Measurements from ENCODE around the gene ZNF821. TPM values are rescaled to one million over a fixed set of nuclear protein-coding genes. Genes with fewer than 3 reads are reported as not detected.

The ZNF821 gene
- total and polyA plus RNA-seq, 2 of the 8 experiments (the other 6 are each of a cell fraction or from before 2014, with no cell fraction given) = 9.5 to 14.1 TPM

DNA sequence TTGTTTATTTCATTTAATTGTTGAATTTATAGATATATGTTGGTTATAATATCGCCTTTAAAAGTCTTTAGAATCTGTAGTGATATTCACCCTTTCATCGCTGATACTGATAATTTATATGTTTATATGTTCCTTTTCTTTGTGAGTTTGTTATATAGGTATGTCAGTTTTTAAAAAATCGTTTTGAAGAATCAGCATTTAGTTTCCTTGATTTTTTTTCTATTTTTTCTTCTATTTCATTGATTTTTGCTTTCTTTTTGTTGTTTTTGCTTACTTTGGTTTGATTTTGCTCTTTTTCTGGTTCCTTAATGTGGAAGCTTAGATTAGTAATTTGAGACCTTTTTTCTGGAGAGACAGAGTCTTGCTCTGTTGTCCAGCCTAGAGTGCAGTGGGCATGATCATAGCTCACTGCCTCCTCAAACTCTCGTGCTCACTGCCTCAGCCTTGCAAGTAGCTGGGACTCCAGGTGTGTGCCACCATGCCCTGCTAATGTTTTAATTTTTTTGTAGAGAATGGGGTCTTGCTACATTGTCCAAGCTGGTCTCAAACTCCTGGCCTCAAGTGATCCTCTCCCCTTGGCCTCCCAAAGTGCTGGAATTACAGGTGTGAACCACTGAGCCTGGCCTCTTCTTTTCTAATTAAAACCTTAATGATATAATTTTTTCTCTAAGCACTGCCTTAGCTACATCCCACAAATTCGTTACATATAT is 18.8 kb upstream of the ZNF821 start:
- ChIA-PET CTCF (ENCODE audit: partially characterized antibody) (interaction anchor here (0.7 to 1.4 kb wide), 7 partner anchors 9 to 33 kb away, joined by 3 to 7 read pairs (median 3); partner anchors contain the start of gene ZNF821), POLR2A (ENCODE audit: partially characterized antibody) (interaction anchor here (0.9 to 2.7 kb wide), 7 partner anchors 8 to 96 kb away, joined by 3 to 11 read pairs (median 4); partner anchors contain the start of genes IST1 and ZNF821)
- DNase-seq (ENCODE audit: low read depth in 1 of 2, low spot score in 2 of 2) = no peak

More for the DNA sequence above, 18.8 kb upstream of the ZNF821 start:
- Histone ChIP-seq H3K4me2 (ENCODE audit: insufficient read depth in 1 of 2, low read depth in 2 of 2, low read length in 2 of 2) (no peak overlapping the region), H3K14ac (ENCODE audit: insufficient read length) (no peak overlapping the region), H2BK5ac (ENCODE audit: low read depth, low read length) (no peak overlapping the region), H2BK20ac (ENCODE audit: low read length) (no peak overlapping the region), H3K9me3 (ENCODE audit: insufficient read depth in 2 of 2, low read depth in 1 of 2, low read length in 1 of 2) (no peaks in the 10 kb centered on the region), H4K5ac (ENCODE audit: insufficient read length, low read depth, low read length) (no peak overlapping the region), H4K91ac (replicated peaks; ENCODE audit: insufficient read length, low read length) (no peak overlapping the region), H2AK5ac (ENCODE audit: low read depth, low read length) (no peak overlapping the region), H3K36me3 (ENCODE audit: control insufficient read depth in 2 of 4, insufficient read depth in 4 of 4, low read length in 3 of 4) (peaks cover 0 to 3% (median 0%) of the 10 kb centered on the region in 4 experiments; a peak in 2 of 8 replicates), H3K27ac (ENCODE audit: low read depth, low read length) (no peak overlapping the region), H3K27me3 (replicated peaks in 1 of 4; ENCODE audit: control insufficient read depth in 3 of 4, extremely low read depth in 1 of 4, insufficient read depth in 3 of 4, low read length in 3 of 4) (no peaks in the 10 kb centered on the region), H2BK12ac (ENCODE audit: low read depth, low read length) (no peak overlapping the region), H3K4ac (replicated peaks; ENCODE audit: insufficient read length, low read depth, low read length) (no peak overlapping the region), H2BK15ac (ENCODE audit: low read length) (no peak overlapping the region), H3K23ac (ENCODE audit: insufficient read length) (no peak overlapping the region), H3K56ac (replicated peaks; ENCODE audit: insufficient read length, low read depth, low read length) (no peak overlapping the region), H3K4me1 (replicated peaks in 1 of 4; ENCODE audit: control insufficient read depth in 3 of 4, insufficient read depth in 4 of 4, low read length in 3 of 4) (no peaks in the 10 kb centered on the region; a peak in 1 of 7 replicates), H4K8ac (ENCODE audit: extremely low read depth, insufficient read depth, low read length) (no peak overlapping the region), H3K9ac (replicated peaks in 1 of 4; ENCODE audit: extremely low read depth in 1 of 4, low read depth in 3 of 4, low read length in 3 of 4) (no peak overlapping the region), H3K4me3 (ENCODE audit: extremely low read depth in 1 of 4, insufficient read depth in 2 of 4, low read depth in 3 of 4, low read length in 4 of 4) (no peak overlapping the region), H3K79me1 (ENCODE audit: low read depth, low read length) (no peaks in the 10 kb centered on the region), H2AFZ (ENCODE audit: low read length) (no peak overlapping the region), H3K23me2 (ENCODE audit: low read depth, low read length) (no peaks in the 10 kb centered on the region), H2BK120ac (replicated peaks; ENCODE audit: low read depth, low read length) (no peak overlapping the region), H4K20me1 (replicated peaks in 1 of 2; ENCODE audit: control insufficient read depth in 1 of 2, insufficient read depth in 2 of 2, low read length in 2 of 2) (peaks cover 28 to 34% of the 10 kb centered on the region in 2 experiments), H3K79me2 (ENCODE audit: control insufficient read depth in 1 of 2, insufficient read depth in 2 of 2, low read length in 2 of 2) (peaks cover 66 to 100% of the 10 kb centered on the region in 2 experiments), H3K18ac (ENCODE audit: extremely low read depth, low read length) (no peak overlapping the region)
- no peak for TF ChIP-seq BACH1 (IDR thresholded peaks at IDR 0.05; ENCODE audit: low read length)
- TF ChIP-seq SUZ12 (IDR thresholded peaks at IDR 0.05; ENCODE audit: low read length) = no peak
- TF ChIP-seq CEBPB (IDR thresholded peaks at IDR 0.05; ENCODE audit: low read depth, low read length) = no peak
- no peak for TF ChIP-seq NRF1 (IDR thresholded peaks at IDR 0.05; ENCODE audit: low read depth, low read length)
- TF ChIP-seq ASH2L (IDR thresholded peaks at IDR 0.05; ENCODE audit: low read length) = no peak
- 0 out of 2 replicates have a peak, but pooled peaks have one; percentile 42 for TF ChIP-seq KDM1A (IDR thresholded peaks at IDR 0.05; ENCODE audit: borderline replicate concordance, low read length)
- no peak for TF ChIP-seq FOSL1 (IDR thresholded peaks at IDR 0.05; ENCODE audit: insufficient read depth, low read depth, low read length)
- TF ChIP-seq SP1 (IDR thresholded peaks at IDR 0.05; ENCODE audit: low read depth, low read length) = no peak
- no peak for TF ChIP-seq RNF2 (IDR thresholded peaks at IDR 0.05; ENCODE audit: borderline replicate concordance, low read depth, low read length, missing control alignments, poor library complexity, severe bottlenecking)
- no peak for FAIRE-seq
- 87 to 100% methylated on average over 2 to 5 of the region's 5 CpGs for WGBS, 2 experiments (ENCODE audit: extremely low coverage in 1 of 2, insufficient coverage in 1 of 2, insufficient read length in 1 of 2, insufficient replicate concordance in 2 of 2, low coverage in 1 of 2, low lambda C conversion rate in 2 of 2, missing lambda C conversion rate in 1 of 2)
